Stomach smooth muscle (tissue), 2 donors: ENCODE results near the gene ZNF219.
A peak's percentile ranks its signal among the peaks of the same experiment; 100 is the strongest.

ENCODE experiments used
- H3K27ac ChIP-seq: one replicate; pipeline ENCODE4 v1.7.0; 2013; ENCODE audit warnings: mild to moderate bottlenecking, low read length, inconsistent platforms
- H3K27me3 ChIP-seq, 2 donors: one replicate each; pipeline ENCODE4 v1.7.0; 2013; ENCODE audit warnings: low read length in 2 of 2; ENCODE audit not compliant: insufficient read depth in 2 of 2, control insufficient read depth in 1 of 2
- H3K36me3 ChIP-seq, 2 donors: one replicate each; pipeline ENCODE4 v1.7.0; 2013; ENCODE audit warnings: low read length in 2 of 2; ENCODE audit not compliant: control insufficient read depth in 2 of 2, insufficient read depth in 2 of 2
- H3K4me1 ChIP-seq: one replicate; pipeline ENCODE4 v1.7.0; 2013; ENCODE audit warnings: low read length; ENCODE audit not compliant: control insufficient read depth, insufficient read depth
- H3K4me3 ChIP-seq, 2 donors: one replicate each; pipeline ENCODE4 v1.7.0; 2013; ENCODE audit warnings: low read length in 2 of 2
- H3K9ac ChIP-seq, 2 donors: one replicate each; pipeline ENCODE4 v1.7.0; 2013; ENCODE audit warnings: low read length in 2 of 2, mild to moderate bottlenecking in 1 of 2
- H3K9me3 ChIP-seq, 2 donors: one replicate each; pipeline ENCODE4 v1.7.0; 2013; ENCODE audit warnings: low read length in 2 of 2; ENCODE audit not compliant: control insufficient read depth in 2 of 2
- donor health status: healthy.
- donor health status: Pancreatic carcinoma.

Gene ZNF219

GRCh38 chr14:21102521-21103410, 4.3 kb upstream of the ZNF219 start:
- Histone ChIP-seq H3K9ac (peak overlapping the region in 1 of 2 donors; percentile 97), H3K27ac (no peak overlapping the region), H3K27me3 (no peaks in the 10 kb centered on the region), H3K4me1 (peaks cover 43% of the 10 kb centered on the region), H3K36me3 (no peaks in the 10 kb centered on the region), H3K9me3 (no peaks in the 10 kb centered on the region), H3K4me3 (peak overlapping the region; percentile 91 to 94)

GRCh38 chr14:21101802-21102413, 3.5 kb upstream of the ZNF219 start:
- H3K4me3 ChIP-seq: no peak overlapping the region
- H3K4me1 ChIP-seq: peaks cover 46% of the 10 kb centered on the region
- H3K27me3 ChIP-seq: no peaks in the 10 kb centered on the region
- H3K9me3 ChIP-seq: no peaks in the 10 kb centered on the region
- no peak overlapping the region for H3K27ac ChIP-seq
- H3K9ac ChIP-seq: no peak overlapping the region
- no peaks in the 10 kb centered on the region for H3K36me3 ChIP-seq

- Histone ChIP-seq H3K27me3 (no peaks in the 10 kb centered on the region), H3K9me3 (no peaks in the 10 kb centered on the region), H3K36me3 (no peaks in the 10 kb centered on the region), H3K27ac (peak within 1 kb of the TSS; percentile 85), H3K9ac (peak within 1 kb of the TSS; percentile 64 to 78), H3K4me3 (peak within 1 kb of the TSS in 1 of 2 donors; percentile 22), H3K4me1 (peaks cover 45% of the 10 kb centered on the region)
Observed at GRCh38 chr14:21100931-21101330, 2.5 kb upstream of the ZNF219 start, which contains the start of gene TMEM253. TSS of gene TMEM253 (plus strand) at chr14:21101066. CDS start at chr14:21101344, 278 bp downstream.

- Histone ChIP-seq H3K27ac (peak overlapping the region; percentile 85), H3K9me3 (no peaks in the 10 kb centered on the region), H3K27me3 (no peaks in the 10 kb centered on the region), H3K36me3 (no peaks in the 10 kb centered on the region), H3K4me1 (peaks cover 41% of the 10 kb centered on the region), H3K9ac (peak overlapping the region; percentile 78 to 89), H3K4me3 (peak overlapping the region; percentile 72 to 88)
Observed at GRCh38 chr14:21099596-21099985, 1.1 kb upstream of the ZNF219 start.

DNA sequence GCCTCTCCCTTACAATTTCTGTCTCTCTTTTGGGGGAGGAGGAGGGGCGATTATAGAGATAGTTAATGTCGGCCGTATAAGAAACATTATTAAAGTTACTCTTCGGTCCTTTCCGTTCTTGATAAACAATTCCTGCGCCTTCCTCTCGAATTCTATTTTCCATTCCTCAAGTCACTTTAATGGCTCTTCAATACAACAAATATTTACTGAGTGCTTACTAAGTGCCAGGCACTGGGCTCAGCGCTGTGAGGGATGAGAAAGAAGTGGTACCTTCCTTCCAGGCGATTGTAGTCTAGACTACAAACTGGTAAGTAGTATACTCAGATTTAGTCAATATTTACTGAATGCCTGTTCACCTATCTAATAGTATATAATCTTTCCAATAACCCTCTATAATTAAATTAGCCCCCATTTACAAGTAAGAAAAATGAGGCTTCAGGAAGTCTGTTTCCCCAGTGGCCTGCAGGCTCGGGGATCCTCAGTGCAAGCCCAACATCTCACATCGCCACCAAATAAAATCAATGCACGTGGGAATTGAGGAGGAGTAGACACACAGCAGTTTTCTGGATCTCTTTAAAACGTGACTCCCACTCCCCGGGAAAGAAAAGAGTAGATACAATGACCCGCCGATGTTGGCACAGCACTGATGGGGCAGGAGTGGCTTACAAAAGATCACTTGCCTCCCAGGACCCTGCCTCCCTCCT, 589 bp upstream of the ZNF219 start:
- Histone ChIP-seq H3K27ac (peak overlapping the region; percentile 85), H3K4me3 (peak overlapping the region; percentile 72 to 88), H3K36me3 (no peaks in the 10 kb centered on the region), H3K9me3 (no peaks in the 10 kb centered on the region), H3K27me3 (no peaks in the 10 kb centered on the region), H3K9ac (peak overlapping the region; percentile 78 to 89), H3K4me1 (peaks cover 37% of the 10 kb centered on the region)

- H3K27ac ChIP-seq: peak overlapping the region; percentile 87
- no peaks in the 10 kb centered on the region for H3K36me3 ChIP-seq
- peak overlapping the region; percentile 34 to 61 for H3K4me3 ChIP-seq
- H3K4me1 ChIP-seq: peaks cover 35% of the 10 kb centered on the region
- peak overlapping the region; percentile 60 to 62 for H3K9ac ChIP-seq
- no peaks in the 10 kb centered on the region for H3K9me3 ChIP-seq
- H3K27me3 ChIP-seq: no peaks in the 10 kb centered on the region
Observed at GRCh38 chr14:21097636-21098075, 799 bp downstream of the ZNF219 start.

DNA sequence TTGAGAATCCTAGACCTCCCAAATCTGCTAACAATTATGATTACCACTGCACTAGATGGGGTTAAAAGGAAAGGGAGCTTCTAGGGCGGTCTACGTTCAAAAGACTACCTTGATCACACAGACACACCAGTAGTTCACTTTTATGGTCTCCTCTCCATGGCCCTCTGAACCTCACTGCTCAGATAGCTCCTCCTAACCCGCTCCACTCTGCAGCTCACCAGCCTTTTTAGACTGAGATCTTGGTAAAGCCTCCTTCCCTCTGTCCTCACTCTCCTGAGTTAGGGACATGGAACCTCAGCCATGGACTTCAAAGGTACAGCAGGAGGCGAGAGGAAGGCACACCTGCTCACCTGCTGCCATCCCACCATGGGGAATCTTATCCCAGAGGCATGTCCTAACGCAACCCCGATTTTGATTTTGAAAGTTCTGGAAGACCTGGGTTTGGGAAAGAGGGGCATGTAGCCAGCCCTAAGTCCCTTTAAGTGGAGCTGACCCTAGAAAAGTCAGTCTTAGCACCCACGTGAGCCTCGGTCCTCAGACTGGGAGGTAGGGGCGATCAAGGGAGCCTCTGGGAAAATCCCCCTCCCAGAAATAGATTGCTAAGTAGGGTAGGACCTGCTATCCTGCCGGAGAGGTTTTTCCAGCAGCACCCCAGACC, 1.3 kb downstream of the ZNF219 start:
- H3K36me3 ChIP-seq: no peaks in the 10 kb centered on the region
- peak overlapping the region; percentile 34 to 61 for H3K4me3 ChIP-seq
- H3K4me1 ChIP-seq: peaks cover 36% of the 10 kb centered on the region
- peak overlapping the region; percentile 60 to 62 for H3K9ac ChIP-seq
- peak overlapping the region; percentile 87 for H3K27ac ChIP-seq
- no peaks in the 10 kb centered on the region for H3K27me3 ChIP-seq
- no peaks in the 10 kb centered on the region for H3K9me3 ChIP-seq

GRCh38 chr14:21096438-21096837, 2.0 kb downstream of the ZNF219 start:
- H3K9ac ChIP-seq: peak overlapping the region in 1 of 2 donors; percentile 29
- peaks cover 1 to 3% of the 10 kb centered on the region in 2 donors for H3K36me3 ChIP-seq
- no peaks in the 10 kb centered on the region for H3K9me3 ChIP-seq
- no peak overlapping the region for H3K4me3 ChIP-seq
- peak overlapping the region; percentile 87 for H3K27ac ChIP-seq
- peaks cover 38% of the 10 kb centered on the region for H3K4me1 ChIP-seq
- no peaks in the 10 kb centered on the region for H3K27me3 ChIP-seq

GRCh38 chr14:21095430-21096205, 2.8 kb downstream of the ZNF219 start:
- Histone ChIP-seq H3K9ac (peak overlapping the region in 1 of 2 donors; percentile 26), H3K4me3 (no peak overlapping the region), H3K36me3 (peaks cover 4 to 5% of the 10 kb centered on the region in 2 donors), H3K9me3 (no peaks in the 10 kb centered on the region), H3K27ac (peak overlapping the region; percentile 87), H3K27me3 (no peaks in the 10 kb centered on the region), H3K4me1 (peaks cover 38% of the 10 kb centered on the region)
